Superior temporal gyrus (tissue), 1 donor: Measurements from ENCODE around the gene CPOX.

ENCODE experiments used
- DNase-seq: peaks from one replicate; pipeline ENCODE4 v3.0.0-alpha.2; 2016; ENCODE audit errors: extremely low spot score

CPOX gene

GRCh38 chr3:98536456-98537017 lies 56.9 kb downstream of the CPOX start:
- DNase-seq, result no peak

GRCh38 chr3:98534734-98535133 lies 58.7 kb downstream of the CPOX start:
- DNase-seq, result no peak

- DNase-seq, result no peak
These were observed 59.2 kb downstream of the CPOX start for GRCh38 chr3:98534168-98534567.

- DNase-seq, result no peak
These were observed 60.5 kb downstream of the CPOX start for GRCh38 chr3:98532709-98533571.

- DNase-seq, result no peak
These were observed 61.2 kb downstream of the CPOX start for GRCh38 chr3:98532275-98532637.

- DNase-seq, result no peak
These were observed 61.7 kb downstream of the CPOX start, which contains the start of gene GPR15 for GRCh38 chr3:98531622-98532274. TSS of gene GPR15 (plus strand) at chr3:98531978. CDS start at chr3:98532034, 56 bp downstream.

- no peak for DNase-seq
These were observed 62.7 kb downstream of the CPOX start for GRCh38 chr3:98530676-98531075.

GRCh38 chr3:98529856-98530459 lies 63.5 kb downstream of the CPOX start:
- DNase-seq, result no peak
